ENCODE measurements around the gene NPHS1. TPM values are rescaled to one million over a fixed set of nuclear protein-coding genes. Genes with fewer than 3 reads are reported as not detected.

NPHS1 gene
- total and polyA plus RNA-seq, 2 experiments from 2014 or later: 0.30 to 0.76 TPM

DNA sequence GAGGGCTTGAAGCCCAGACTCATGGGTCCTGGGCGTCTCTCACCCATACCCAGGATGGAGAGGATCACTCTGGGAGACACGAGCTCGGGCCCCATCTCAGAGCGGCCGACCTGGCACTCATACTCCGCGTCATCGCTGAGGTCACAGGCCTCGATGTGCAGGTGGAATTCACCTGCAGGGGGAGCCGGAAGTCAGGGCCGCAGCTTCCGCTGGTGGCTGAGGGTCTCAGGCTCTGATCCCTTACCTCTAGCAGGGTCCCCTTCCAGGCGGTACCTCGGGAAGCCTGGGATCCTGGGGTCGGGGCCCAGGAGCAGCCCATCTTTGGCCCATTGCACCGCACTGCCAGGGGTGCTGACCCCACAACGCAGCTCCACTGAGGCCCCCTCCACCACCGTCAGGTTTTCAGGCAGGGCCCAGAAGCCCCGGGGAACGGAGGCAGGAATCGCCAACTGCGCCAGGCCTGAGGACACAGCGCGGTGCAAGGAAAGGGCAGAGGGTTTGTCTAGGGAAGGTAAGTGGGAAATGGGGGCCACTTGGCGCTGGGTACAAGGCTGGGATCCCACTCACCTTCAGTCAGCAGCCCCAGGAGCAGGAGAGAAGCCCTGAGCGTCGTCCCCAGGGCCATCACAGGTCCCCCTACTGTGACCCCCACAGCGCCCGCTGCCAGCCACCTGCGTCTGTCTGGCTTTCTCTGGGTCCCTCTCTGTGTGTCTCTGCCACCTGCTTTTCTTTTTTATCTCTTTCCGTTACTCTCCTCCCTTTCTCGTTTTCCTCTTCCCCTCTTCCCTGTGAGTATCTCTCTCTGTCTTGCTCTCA is 883 bp downstream of the NPHS1 start:
- Histone ChIP-seq H3K79me2 (no peaks in the 10 kb centered on the region), H3K4me2 (no peak overlapping the region), H3K36me3 (replicated peaks; ENCODE audit: insufficient read depth, low read depth) (no peaks in the 10 kb centered on the region), H3K27ac (no peak overlapping the region), H3K9me2 (replicated peaks; ENCODE audit: insufficient read depth) (no peaks in the 10 kb centered on the region), H4K20me1 (ENCODE audit: insufficient read depth, poor library complexity, severe bottlenecking) (no peaks in the 10 kb centered on the region), H3K4me3 (no peak overlapping the region), H3K27me3 (peaks cover 42% of the 10 kb centered on the region), H2AFZ (no peak overlapping the region), H3K9me3 (ENCODE audit: low read depth) (no peaks in the 10 kb centered on the region), H3K4me1 (ENCODE audit: insufficient read depth) (peaks cover 7% of the 10 kb centered on the region)
- DNase-seq (ENCODE audit: low spot score): peak; percentile 36
- TF ChIP-seq EZH2phosphoT487 (IDR thresholded peaks at IDR 0.05; ENCODE audit: low read depth, severe bottlenecking, unreplicated experiment) (no peak), CTCF (IDR thresholded peaks at IDR 0.05; ENCODE audit: poor library complexity) (peak; percentile 12)
- 65% methylated on average over 31 of the region's 32 CpGs for WGBS (ENCODE audit: low lambda C conversion rate, missing lambda C conversion rate)

DNA sequence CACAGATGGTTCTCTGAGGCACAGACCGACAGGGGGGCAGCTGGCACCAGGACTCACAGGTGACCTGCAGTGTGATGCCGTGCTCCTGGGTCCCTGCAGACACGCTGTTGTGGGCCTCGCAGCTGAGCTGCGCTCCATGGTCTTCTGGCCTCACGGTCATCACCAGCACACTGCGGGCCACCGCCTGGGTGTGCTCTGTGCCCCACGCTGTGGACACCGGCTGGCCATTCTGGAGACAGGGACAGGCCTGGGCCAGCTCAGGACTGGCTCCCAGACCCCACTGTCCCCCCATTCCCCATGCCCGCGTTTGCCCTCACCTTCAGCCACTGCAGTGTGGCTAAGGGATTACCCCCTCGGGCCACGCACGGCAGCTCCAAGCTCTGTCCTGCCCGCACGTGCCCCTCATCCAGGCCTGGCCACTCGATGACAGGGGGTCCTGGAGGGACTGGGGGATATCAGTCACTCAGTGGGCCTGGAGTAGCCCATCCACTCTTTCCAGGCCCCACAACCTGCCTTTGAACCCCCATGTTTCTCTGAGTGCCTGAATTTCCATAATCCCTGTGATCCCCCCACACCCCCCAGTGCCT is 3.3 kb downstream of the NPHS1 start:
- Histone ChIP-seq H3K9me3 (ENCODE audit: low read depth) (no peaks in the 10 kb centered on the region), H3K79me2 (no peaks in the 10 kb centered on the region), H3K4me2 (no peak overlapping the region), H4K20me1 (ENCODE audit: insufficient read depth, poor library complexity, severe bottlenecking) (no peaks in the 10 kb centered on the region), H3K4me1 (ENCODE audit: insufficient read depth) (peaks cover 15% of the 10 kb centered on the region), H3K27me3 (peaks cover 51% of the 10 kb centered on the region), H2AFZ (no peak overlapping the region), H3K4me3 (no peak overlapping the region), H3K27ac (no peak overlapping the region), H3K36me3 (replicated peaks; ENCODE audit: insufficient read depth, low read depth) (no peaks in the 10 kb centered on the region), H3K9me2 (replicated peaks; ENCODE audit: insufficient read depth) (no peaks in the 10 kb centered on the region)
- DNase-seq (ENCODE audit: low spot score): peak; percentile 3
- WGBS (ENCODE audit: low lambda C conversion rate, missing lambda C conversion rate): 90% methylated on average over 15 of the region's 18 CpGs
- TF ChIP-seq EZH2phosphoT487 (IDR thresholded peaks at IDR 0.05; ENCODE audit: low read depth, severe bottlenecking, unreplicated experiment): no peak
- no peak for TF ChIP-seq CTCF (IDR thresholded peaks at IDR 0.05; ENCODE audit: poor library complexity)
- no peak for TF ChIP-seq EZH2 (IDR thresholded peaks at IDR 0.05; ENCODE audit: borderline replicate concordance)

GRCh38 chr19:35848486-35848885 is 3.8 kb downstream of the NPHS1 start:
- H3K4me3 ChIP-seq: no peak overlapping the region
- H3K36me3 ChIP-seq (replicated peaks; ENCODE audit: insufficient read depth, low read depth): no peaks in the 10 kb centered on the region
- H3K9me2 ChIP-seq (replicated peaks; ENCODE audit: insufficient read depth): no peaks in the 10 kb centered on the region
- H3K27me3 ChIP-seq: peaks cover 56% of the 10 kb centered on the region
- WGBS (ENCODE audit: low lambda C conversion rate, missing lambda C conversion rate): 81% methylated on average over 8 of the region's 8 CpGs
- no peak overlapping the region for H3K4me2 ChIP-seq
- no peaks in the 10 kb centered on the region for H4K20me1 ChIP-seq (ENCODE audit: insufficient read depth, poor library complexity, severe bottlenecking)
- TF ChIP-seq CTCF (IDR thresholded peaks at IDR 0.05; ENCODE audit: poor library complexity): no peak
- no peak for TF ChIP-seq EZH2phosphoT487 (IDR thresholded peaks at IDR 0.05; ENCODE audit: low read depth, severe bottlenecking, unreplicated experiment)
- TF ChIP-seq EZH2 (IDR thresholded peaks at IDR 0.05; ENCODE audit: borderline replicate concordance): no peak
- H3K27ac ChIP-seq: no peak overlapping the region
- H3K9me3 ChIP-seq (ENCODE audit: low read depth): no peaks in the 10 kb centered on the region
- DNase-seq (ENCODE audit: low spot score): no peak
- H3K4me1 ChIP-seq (ENCODE audit: insufficient read depth): peaks cover 15% of the 10 kb centered on the region
- H3K79me2 ChIP-seq: no peaks in the 10 kb centered on the region
- no peak overlapping the region for H2AFZ ChIP-seq
